Activated T-helper 17 cell treated with anti-CD3 and anti-CD28 coated beads, Interleukin-2, amount 50 U/mL, for 72 hours (primary cell): ENCODE measurements around the gene RUNDC3A. TPM values are rescaled to one million over a fixed set of nuclear protein-coding genes. Genes with fewer than 3 reads are reported as not detected.

Source experiments
- ATAC-seq: fragments of 150-1000 bp; cut with Tn5 transposase; replicated peaks from 2 replicates; pipeline ENCODE4 v1.10.0; 2021; ENCODE audit warnings: mild to moderate bottlenecking, moderate library complexity
- H3K27ac Mint-ChIP-seq: one replicate; pipeline ENCODE4 v1.8.0; 2022; ENCODE audit warnings: mixed read lengths
- H3K27me3 Mint-ChIP-seq: one replicate; pipeline ENCODE4 v1.8.0; 2022; ENCODE audit warnings: mixed read lengths
- H3K36me3 Mint-ChIP-seq: one replicate; pipeline ENCODE4 v1.8.0; 2022; ENCODE audit warnings: low read depth, mild to moderate bottlenecking, mixed read lengths
- H3K4me1 Mint-ChIP-seq: one replicate; pipeline ENCODE4 v1.8.0; 2022; ENCODE audit warnings: mixed read lengths
- H3K4me3 Mint-ChIP-seq: one replicate; pipeline ENCODE4 v1.8.0; 2022; ENCODE audit warnings: mild to moderate bottlenecking, mixed read lengths
- H3K9me3 Mint-ChIP-seq: one replicate; pipeline ENCODE4 v1.8.0; 2022; ENCODE audit warnings: mixed read lengths
- total RNA-seq, 2 donors: library from RNA; stranded (reverse); gene quantifications; one replicate each; pipeline ENCODE4 v1.2.3, GENCODE V29; 2022

Gene RUNDC3A
- total RNA-seq, result under 1 TPM; 0.41 to 0.53 TPM

DNA sequence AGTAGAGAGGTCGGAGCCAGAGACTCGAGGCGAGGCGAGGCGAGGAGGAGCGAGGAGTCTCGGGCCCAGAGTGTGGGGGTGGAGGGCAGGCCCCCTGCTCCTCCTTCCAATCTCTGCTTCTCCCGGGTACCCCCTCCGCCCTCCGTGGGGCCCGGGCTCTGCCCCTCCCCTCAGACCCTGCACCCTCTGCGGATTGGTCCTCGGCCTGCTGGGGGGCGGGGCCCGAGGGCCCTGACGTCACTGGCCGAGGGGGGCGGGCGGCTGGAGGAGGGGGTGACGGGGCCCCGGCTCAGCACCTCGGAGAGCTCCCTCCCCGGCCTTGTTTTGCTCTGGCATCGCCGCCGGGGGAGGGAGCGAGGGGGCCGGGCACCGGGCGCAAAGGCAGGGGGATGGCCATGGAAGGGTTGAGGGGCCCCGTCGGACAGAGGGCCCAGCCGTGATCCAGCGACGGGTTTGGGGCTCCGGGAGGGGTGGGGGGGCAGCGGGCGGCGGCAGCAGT, at the start of gene RUNDC3A:
Gene RUNDC3A (plus strand): TSS at position 282 of the 499 bp plus-strand sequence. CDS start 232 bp downstream, outside the sequence.
- peak within 1 kb of the TSS; percentile 56 for H3K4me3 Mint-ChIP-seq
- no peaks in the 10 kb centered on the region for H3K9me3 Mint-ChIP-seq
- no peak within 1 kb of the TSS for H3K27ac Mint-ChIP-seq
- H3K4me1 Mint-ChIP-seq, result peaks cover 8% of the 10 kb centered on the region
- peak; percentile 95 for ATAC-seq
- H3K36me3 Mint-ChIP-seq, result no peaks in the 10 kb centered on the region
- H3K27me3 Mint-ChIP-seq, result peaks cover 12% of the 10 kb centered on the region

GRCh38 chr17:44258811-44259351, 49.5 kb upstream of the RUNDC3A start:
- no peaks in the 10 kb centered on the region for H3K36me3 Mint-ChIP-seq
- H3K27ac Mint-ChIP-seq, result no peak overlapping the region

GRCh38 chr17:44260296-44260695, 48.1 kb upstream of the RUNDC3A start:
- Mint-ChIP-seq H3K4me1 (no peaks in the 10 kb centered on the region), H3K27me3 (no peaks in the 10 kb centered on the region), H3K36me3 (no peaks in the 10 kb centered on the region), H3K4me3 (no peak overlapping the region), H3K9me3 (no peaks in the 10 kb centered on the region), H3K27ac (no peak overlapping the region)
- no peak for ATAC-seq

More at GRCh38 chr17:44258811-44259351, 49.5 kb upstream of the RUNDC3A start:
- H3K4me1 Mint-ChIP-seq, result no peaks in the 10 kb centered on the region
- H3K27me3 Mint-ChIP-seq, result no peaks in the 10 kb centered on the region
- H3K4me3 Mint-ChIP-seq, result no peak overlapping the region
- ATAC-seq, result no peak
- no peaks in the 10 kb centered on the region for H3K9me3 Mint-ChIP-seq

GRCh38 chr17:44262654-44263225, 45.7 kb upstream of the RUNDC3A start:
- no peaks in the 10 kb centered on the region for H3K9me3 Mint-ChIP-seq
- H3K4me3 Mint-ChIP-seq, result no peak overlapping the region
- H3K27me3 Mint-ChIP-seq, result no peaks in the 10 kb centered on the region
- no peak for ATAC-seq
- no peak overlapping the region for H3K27ac Mint-ChIP-seq
- H3K4me1 Mint-ChIP-seq, result no peaks in the 10 kb centered on the region
- H3K36me3 Mint-ChIP-seq, result no peaks in the 10 kb centered on the region

- H3K27ac Mint-ChIP-seq, result no peak overlapping the region
- no peaks in the 10 kb centered on the region for H3K9me3 Mint-ChIP-seq
- no peak overlapping the region for H3K4me3 Mint-ChIP-seq
- no peaks in the 10 kb centered on the region for H3K27me3 Mint-ChIP-seq
- H3K36me3 Mint-ChIP-seq, result no peaks in the 10 kb centered on the region
- H3K4me1 Mint-ChIP-seq, result no peaks in the 10 kb centered on the region
- no peak for ATAC-seq
Observed at GRCh38 chr17:44263345-44263902, 45.0 kb upstream of the RUNDC3A start.

GRCh38 chr17:44266402-44267164, 41.8 kb upstream of the RUNDC3A start:
- no peak overlapping the region for H3K4me3 Mint-ChIP-seq
- H3K27ac Mint-ChIP-seq, result no peak overlapping the region
- no peaks in the 10 kb centered on the region for H3K9me3 Mint-ChIP-seq
- H3K27me3 Mint-ChIP-seq, result no peaks in the 10 kb centered on the region
- no peaks in the 10 kb centered on the region for H3K36me3 Mint-ChIP-seq
- no peak for ATAC-seq
- no peaks in the 10 kb centered on the region for H3K4me1 Mint-ChIP-seq

DNA sequence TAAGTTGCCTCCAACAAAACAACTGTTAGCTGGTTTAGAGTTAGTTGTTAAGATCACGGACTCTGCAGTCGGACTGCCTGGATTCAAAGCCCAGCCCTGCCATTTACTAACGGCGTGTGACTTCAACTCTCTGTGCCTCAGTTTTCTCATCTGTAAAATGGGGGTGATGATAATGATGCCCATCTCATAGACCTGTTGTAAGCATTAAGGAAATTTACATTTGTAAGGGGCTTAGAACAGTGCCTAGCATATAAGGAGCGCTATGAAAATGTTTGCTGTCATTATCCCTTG, 41.3 kb upstream of the RUNDC3A start:
- Mint-ChIP-seq H3K4me1 (no peaks in the 10 kb centered on the region), H3K36me3 (no peaks in the 10 kb centered on the region), H3K4me3 (no peak overlapping the region), H3K27ac (no peak overlapping the region), H3K27me3 (no peaks in the 10 kb centered on the region), H3K9me3 (no peaks in the 10 kb centered on the region)
- no peak for ATAC-seq

- no peak within 1 kb of the TSS for H3K4me3 Mint-ChIP-seq
- no peaks in the 10 kb centered on the region for H3K27me3 Mint-ChIP-seq
- no peaks in the 10 kb centered on the region for H3K9me3 Mint-ChIP-seq
- peak within 1 kb of the TSS; percentile 9 for H3K27ac Mint-ChIP-seq
- no peaks in the 10 kb centered on the region for H3K4me1 Mint-ChIP-seq
- H3K36me3 Mint-ChIP-seq, result no peaks in the 10 kb centered on the region
- no peak for ATAC-seq
Observed at GRCh38 chr17:44267818-44268490, 40.4 kb upstream of the RUNDC3A start, which contains the start of gene SLC4A1. SLC4A1 (minus strand) TSS chr17:44268135; CDS start chr17:44262866, 5,269 bp downstream.

- no peaks in the 10 kb centered on the region for H3K9me3 Mint-ChIP-seq
- H3K4me3 Mint-ChIP-seq, result no peak overlapping the region
- no peaks in the 10 kb centered on the region for H3K27me3 Mint-ChIP-seq
- ATAC-seq, result no peak
- no peaks in the 10 kb centered on the region for H3K4me1 Mint-ChIP-seq
- peak overlapping the region; percentile 9 for H3K27ac Mint-ChIP-seq
- H3K36me3 Mint-ChIP-seq, result no peaks in the 10 kb centered on the region
Observed at GRCh38 chr17:44268709-44269534, 39.5 kb upstream of the RUNDC3A start.

GRCh38 chr17:44269535-44270240, 38.7 kb upstream of the RUNDC3A start:
- Mint-ChIP-seq H3K9me3 (no peaks in the 10 kb centered on the region), H3K4me1 (no peaks in the 10 kb centered on the region), H3K27ac (no peak overlapping the region), H3K27me3 (no peaks in the 10 kb centered on the region), H3K36me3 (no peaks in the 10 kb centered on the region), H3K4me3 (no peak overlapping the region)
- no peak for ATAC-seq

DNA sequence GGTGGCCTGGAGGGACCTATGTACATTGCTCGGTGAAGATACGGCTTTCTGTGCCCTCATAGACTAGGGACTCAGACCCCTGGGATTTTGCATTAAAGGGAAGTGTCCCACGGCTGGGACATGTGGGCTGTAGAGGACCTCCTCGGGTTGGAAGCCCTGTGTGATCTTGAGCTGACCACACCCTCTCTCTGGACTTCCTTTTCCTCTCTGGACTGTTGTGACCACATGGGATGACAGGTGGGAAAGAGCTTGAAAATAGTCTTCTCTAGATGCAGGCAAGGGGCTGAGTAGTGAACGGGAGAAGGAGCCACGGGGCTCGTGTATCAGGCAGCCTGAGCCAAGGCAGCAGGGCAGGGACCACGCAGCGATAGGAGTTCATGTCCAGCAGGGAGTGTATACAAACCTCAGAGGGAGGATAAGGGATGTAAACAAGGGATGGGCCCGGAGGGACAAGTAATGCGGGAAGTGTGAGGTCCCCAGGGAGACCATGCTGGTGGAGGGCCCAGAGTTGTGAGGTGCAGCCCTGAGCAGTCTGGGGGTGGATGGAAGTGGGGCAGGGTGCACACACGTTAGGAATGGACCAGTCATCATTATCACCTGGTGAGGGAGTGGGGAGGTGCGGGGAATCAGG, 36.0 kb upstream of the RUNDC3A start:
- no peak overlapping the region for H3K27ac Mint-ChIP-seq
- ATAC-seq, result no peak
- H3K4me1 Mint-ChIP-seq, result no peaks in the 10 kb centered on the region
- no peaks in the 10 kb centered on the region for H3K9me3 Mint-ChIP-seq
- H3K4me3 Mint-ChIP-seq, result no peak overlapping the region
- no peaks in the 10 kb centered on the region for H3K36me3 Mint-ChIP-seq
- H3K27me3 Mint-ChIP-seq, result no peaks in the 10 kb centered on the region

- no peak overlapping the region for H3K4me3 Mint-ChIP-seq
- no peaks in the 10 kb centered on the region for H3K9me3 Mint-ChIP-seq
- ATAC-seq, result no peak
- no peaks in the 10 kb centered on the region for H3K4me1 Mint-ChIP-seq
- no peaks in the 10 kb centered on the region for H3K36me3 Mint-ChIP-seq
- H3K27ac Mint-ChIP-seq, result no peak overlapping the region
- H3K27me3 Mint-ChIP-seq, result no peaks in the 10 kb centered on the region
Observed at GRCh38 chr17:44272954-44273353, 35.4 kb upstream of the RUNDC3A start.

DNA sequence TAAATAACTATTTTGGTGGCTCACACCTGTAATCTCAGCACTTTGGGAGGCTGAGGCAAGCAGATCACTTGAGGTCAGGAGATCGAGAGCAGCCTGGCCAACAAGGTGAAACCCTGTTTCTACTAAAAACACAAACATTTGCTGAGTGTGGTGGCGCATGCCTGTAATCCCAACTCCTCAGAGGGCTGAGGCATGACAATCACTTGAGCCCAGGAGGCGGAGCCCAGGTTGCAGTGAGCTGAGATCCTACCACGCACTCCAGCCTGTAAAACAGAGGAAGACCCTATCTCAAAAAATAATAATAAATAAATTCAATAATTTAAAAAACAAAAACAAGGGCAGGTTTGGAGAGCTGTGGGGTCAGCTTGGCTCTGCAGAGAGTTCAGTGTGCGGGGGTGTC, 34.8 kb upstream of the RUNDC3A start:
- ATAC-seq, result no peak

More for the DNA sequence above, 34.8 kb upstream of the RUNDC3A start:
- H3K36me3 Mint-ChIP-seq, result no peaks in the 10 kb centered on the region
- H3K9me3 Mint-ChIP-seq, result no peaks in the 10 kb centered on the region
- no peaks in the 10 kb centered on the region for H3K27me3 Mint-ChIP-seq
- H3K27ac Mint-ChIP-seq, result no peak overlapping the region
- H3K4me3 Mint-ChIP-seq, result no peak overlapping the region
- H3K4me1 Mint-ChIP-seq, result no peaks in the 10 kb centered on the region
